Measurements from ENCODE around the gene PBX1.

DNA sequence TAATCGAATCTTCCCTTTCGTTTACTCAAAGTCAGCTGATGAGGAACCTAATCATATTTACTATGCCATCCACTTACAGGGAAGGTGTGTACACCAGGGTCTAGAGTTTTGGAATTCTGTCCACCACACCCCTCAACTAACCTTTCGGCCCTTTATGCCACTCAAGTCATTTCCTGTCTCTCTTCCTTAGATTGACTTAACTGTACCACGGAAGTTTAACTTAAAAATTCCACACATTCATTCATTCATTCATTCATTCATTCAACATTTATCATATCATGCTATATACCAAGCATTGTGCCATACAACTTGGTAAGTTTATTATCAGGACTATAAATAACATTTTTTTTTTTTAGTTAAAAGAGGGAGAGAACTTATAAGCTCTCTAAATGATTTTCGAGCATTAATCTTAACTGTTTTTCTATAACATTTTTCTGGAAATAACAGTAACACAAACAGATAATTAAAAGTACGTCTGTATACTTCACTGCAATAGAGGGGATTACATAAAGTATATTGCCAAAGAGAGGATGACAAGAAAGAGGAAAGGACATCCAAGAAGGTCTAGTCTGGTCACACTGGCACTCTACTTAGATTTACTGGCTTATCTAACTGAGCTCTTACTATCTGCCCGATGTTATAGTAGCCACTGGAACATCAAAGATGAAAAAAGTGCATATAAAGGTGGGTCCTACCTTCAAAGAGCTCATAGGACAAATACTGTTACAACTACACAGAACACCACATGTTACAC, 243.7 kb downstream of the PBX1 start:
- TF ChIP-seq, protein P1, sequence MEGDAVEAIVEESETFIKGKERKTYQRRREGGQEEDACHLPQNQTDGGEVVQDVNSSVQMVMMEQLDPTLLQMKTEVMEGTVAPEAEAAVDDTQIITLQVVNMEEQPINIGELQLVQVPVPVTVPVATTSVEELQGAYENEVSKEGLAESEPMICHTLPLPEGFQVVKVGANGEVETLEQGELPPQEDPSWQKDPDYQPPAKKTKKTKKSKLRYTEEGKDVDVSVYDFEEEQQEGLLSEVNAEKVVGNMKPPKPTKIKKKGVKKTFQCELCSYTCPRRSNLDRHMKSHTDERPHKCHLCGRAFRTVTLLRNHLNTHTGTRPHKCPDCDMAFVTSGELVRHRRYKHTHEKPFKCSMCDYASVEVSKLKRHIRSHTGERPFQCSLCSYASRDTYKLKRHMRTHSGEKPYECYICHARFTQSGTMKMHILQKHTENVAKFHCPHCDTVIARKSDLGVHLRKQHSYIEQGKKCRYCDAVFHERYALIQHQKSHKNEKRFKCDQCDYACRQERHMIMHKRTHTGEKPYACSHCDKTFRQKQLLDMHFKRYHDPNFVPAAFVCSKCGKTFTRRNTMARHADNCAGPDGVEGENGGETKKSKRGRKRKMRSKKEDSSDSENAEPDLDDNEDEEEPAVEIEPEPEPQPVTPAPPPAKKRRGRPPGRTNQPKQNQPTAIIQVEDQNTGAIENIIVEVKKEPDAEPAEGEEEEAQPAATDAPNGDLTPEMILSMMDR (IDR thresholded peaks at IDR 0.05; ENCODE audit: low read length): no peak
- TF ChIP-seq EZH2 (optimal IDR thresholded peaks at IDR 0.05; ENCODE audit: low read depth, low read length) (no peak), EZH2phosphoT487 (IDR thresholded peaks at IDR 0.05; ENCODE audit: low read length) (no peak)
